HG02798 (cell line): ENCODE results near the gene LRRC45.

Source experiments
- ATAC-seq: cut with Tn5 transposase; IDR thresholded peaks from one replicate; pipeline ENCODE4 v1.9.1; 2021; ENCODE audit warnings: mild to moderate bottlenecking; ENCODE audit not compliant: unreplicated experiment, poor library complexity

The LRRC45 gene

DNA sequence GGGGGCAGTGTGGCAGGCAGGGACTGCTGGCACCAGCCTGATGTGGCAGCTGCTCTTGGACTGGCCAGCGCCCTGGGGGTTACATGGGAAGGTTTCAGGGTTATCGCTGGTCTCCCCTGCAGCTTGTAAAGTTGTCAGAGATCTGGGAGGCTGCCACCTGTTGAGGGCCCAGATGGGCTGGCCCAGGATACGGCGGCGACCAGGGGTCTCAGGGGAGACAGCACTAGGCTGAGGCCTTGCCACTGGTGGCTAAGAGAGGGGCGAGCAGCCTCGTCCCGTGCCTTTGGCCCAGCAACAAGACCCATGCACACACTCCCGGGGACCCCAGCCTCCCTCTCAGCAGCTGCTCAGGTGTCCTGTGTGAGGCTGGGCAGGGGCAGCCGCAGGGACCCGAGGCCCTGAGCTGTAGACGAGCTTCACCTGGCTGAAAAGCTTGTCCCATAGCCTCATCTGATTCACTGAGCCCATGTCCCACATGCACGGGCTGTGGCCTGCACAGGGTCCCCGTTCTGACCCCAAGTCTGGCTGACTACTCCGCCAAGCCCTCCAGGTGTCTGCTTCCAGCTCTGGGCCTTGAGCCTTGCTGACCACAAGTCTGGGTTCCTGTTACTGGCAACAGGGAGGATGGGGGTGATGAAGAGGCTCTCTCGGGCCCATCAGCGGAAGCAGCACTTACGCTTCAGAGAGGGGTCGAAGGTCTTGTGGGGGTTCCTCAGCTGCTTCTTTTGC lies 36.3 kb downstream of the LRRC45 start:
- ATAC-seq: no peak

DNA sequence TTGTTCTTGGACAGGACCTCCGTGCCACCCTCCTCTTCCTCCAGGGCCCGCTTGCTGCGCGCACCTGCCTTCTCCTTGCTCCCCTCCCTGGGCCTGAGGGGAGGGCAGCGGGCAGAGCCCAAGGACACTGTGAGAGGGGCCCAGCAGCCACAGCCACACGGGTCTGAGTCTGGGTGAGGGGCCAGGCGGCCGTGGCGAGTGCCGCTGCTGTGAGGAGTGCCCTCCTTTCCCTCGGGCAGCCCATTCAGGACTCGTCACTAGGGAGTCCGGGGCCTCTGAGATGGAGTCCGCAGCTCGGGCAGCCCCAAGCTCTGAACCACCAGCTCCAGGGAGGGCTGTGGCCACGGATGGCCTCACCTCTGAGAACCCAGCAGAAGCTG lies 36.9 kb downstream of the LRRC45 start:
- no peak for ATAC-seq

DNA sequence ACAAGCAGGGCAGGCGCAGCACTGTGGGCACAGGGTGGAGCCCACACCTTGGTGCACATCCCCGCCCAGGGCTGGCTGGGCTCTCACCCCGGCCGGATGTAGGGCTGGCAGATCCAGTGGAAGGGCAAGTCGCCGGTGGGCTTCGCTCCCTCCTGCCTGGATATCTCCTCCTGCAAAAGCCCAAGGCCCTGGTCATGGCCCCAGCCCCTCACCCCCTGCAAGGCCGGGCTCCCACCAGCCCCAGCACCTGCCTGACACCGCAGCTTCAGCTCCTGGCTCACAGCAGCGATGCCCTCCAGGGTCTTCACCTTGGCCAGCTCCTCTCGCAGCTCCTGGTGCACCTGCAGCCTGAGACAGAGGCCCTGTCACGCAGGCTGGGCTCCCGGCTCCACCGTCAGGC lies 37.5 kb downstream of the LRRC45 start:
- ATAC-seq: no peak

DNA sequence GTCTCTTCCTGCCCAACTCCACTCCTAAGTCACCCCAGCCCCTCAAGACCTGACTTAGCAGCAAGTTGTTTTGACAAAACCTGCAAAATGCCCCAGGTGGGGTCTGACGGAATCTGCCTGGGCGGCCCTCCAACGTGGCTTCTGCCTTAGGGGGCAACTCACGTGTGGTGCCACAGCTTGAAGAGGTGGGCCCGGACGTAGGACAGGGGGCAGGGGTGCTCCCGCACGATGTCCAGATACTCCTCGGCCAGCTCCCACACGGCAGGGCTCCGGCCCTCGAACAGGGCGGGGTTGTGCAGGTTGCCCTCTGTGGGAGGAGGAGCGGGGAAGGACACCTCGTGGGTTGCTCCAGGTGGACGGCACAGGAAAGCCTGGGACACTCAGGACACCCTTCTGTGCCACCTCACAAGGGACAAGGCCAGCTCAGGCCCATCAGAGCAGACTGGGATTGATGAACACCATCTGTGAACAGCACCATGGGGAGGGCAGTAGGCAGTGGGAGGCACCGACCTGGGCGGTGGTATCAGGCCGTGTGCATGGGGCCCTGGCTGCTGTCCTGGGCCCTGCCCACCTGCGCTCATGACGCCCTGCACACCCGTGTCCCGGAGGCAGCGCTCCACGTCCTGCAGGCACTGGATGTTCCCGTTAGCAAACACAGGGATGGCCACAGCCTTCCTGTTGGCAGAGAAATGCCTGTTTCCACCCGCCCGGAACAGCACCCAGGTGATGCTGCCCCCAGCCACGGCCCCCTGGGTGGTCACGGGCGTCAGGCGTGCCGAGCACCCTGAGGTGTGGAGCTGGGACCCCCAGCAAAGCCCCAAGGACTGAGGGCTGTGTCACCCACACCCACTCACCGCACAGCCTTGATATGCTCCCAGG lies 38.2 kb downstream of the LRRC45 start:
- no peak for ATAC-seq

DNA sequence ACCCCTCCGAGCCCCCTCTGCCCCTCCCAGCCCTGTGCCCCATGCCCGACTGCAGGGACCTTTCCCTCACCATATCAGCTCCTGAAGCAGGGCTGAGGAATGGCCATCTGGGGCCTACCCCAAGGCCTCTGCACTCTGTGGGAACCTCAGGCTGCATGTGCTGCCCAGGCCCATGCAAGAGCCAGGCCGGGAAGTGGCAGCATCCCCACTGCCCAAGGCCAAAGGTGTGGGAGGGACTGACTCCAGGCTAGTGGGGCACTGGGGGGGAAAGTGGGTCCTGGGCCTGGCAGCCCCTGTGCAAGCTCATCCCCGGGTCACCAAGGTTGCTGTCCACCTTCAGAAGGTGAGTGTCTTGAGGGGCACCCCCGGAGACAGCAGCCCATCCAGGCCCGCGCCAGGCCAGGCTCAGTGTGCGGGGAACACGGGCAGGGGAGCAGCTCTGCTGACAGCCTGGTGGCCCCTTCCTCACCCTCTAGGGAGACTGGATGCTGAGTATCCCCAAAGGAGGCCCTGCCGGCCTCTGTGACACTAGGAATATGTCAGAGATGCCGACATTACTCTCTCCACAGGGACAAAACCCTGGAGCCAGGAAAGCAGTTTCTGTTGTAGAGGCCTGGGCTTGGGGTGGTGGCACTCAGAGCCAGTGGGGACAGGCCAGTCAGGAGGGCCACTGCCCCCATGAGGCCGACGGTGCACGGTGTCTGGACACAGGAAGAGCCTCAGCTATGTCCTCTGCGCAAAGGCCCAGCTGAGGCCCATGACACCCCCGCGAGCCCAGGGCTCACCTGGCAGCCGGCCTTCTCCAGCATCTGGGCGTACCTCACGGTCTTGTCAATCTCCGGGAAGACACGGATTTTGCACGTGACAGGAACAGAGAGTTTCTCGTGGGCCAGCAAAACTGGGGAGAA lies 39.2 kb downstream of the LRRC45 start:
- ATAC-seq: no peak

DNA sequence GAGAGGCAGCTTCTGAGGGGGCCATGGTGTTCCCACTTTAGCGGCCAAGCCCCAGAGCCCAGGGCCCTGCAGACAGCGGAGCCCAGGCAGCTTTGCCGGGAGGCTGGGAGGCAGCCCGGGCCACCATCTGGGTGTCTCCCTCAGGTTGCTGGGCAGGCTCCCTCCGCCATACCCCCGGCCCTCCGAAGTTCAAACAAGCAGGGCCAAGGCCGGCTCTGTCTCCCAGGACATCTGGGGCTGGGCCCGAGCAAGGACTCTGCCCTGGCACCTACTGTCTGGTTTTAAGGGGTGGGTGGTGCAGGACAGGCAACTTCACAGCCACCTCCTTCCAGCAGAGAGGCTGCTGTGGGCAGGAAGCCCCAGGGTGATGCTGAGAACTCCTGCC lies 39.9 kb downstream of the LRRC45 start:
- ATAC-seq: no peak

DNA sequence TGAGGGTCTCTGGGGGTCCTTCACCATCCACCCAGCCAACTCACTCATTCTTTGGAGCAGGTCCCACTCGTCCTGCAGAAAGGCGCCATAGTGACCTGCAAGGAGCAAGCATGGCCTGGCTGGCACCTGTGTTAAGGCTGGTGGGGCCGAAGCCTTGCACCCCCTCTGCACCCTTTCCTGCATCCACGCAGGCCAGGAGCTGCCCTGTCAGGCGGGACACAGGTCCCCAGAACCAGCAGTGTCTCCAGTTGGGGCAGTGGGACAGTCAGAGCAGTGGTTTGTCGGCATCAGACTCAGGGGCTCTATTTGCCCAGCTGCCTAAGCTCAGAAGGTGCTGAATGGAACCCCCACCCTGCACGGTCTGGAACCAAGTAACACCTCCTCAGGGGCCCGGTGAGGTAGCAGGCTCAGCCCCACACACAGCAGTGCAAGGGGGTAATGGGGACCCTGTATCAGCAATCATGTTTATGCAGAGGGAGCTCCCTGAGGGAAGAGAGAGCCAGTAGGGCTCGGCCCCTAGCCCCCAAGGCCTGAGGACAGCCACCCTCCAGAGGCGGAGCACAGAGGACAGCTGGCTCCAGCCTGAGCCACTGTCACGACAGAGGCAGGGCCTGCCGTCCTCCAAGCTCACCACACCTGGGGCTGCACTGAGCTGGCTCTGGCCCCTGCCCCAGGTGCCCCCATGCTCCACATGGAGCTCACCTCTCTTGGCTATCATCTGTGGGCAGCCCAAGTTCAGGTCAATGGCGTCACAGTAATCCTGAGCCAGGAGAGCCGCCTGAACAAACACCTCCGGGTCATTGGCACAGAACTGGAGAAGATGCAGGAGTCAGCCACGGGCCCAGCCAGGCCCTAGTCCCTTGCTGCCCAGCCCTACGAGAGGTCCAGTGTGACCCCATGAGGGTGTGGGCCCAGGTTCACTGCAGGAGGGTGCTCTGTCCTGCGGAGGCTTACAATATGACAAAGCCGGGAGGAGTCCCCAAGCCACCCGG lies 40.6 kb downstream of the LRRC45 start:
- no peak for ATAC-seq

DNA sequence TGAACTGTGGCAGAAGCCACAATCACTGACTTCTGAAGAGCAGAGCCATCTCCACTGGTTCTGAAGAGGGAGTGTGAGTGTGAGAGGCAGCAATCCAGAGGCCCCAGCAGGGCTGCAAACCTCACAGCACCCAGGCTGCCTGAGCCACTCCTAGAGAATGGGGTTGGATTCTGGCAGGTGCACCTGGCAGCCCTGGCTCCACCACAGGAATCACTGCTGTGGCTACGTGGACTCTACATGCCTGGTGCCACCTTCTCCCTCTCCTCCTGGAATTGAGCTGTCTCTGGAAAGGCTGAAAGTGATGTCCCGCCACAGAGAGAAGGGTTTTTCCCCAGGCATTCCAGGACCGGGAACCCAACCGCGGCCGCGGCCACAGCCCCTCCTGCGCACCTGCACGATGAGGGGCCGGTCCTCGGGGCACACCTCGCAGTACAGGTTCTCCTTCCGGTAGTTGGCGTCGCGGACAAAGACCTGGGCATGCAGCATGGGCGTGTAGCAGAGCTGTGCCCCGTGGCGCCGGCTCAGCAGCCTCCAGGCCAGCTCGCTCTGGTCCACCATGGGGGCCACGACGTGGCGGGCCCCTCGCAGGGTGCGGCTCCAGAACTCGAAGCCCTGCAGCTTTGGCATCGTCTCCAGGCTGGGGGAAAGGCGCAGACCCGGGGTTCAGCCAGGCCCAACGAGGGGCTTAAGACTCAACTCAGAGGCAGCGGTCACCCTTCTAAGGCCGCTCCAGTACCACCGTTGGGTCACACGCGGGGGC lies 41.5 kb downstream of the LRRC45 start:
- ATAC-seq: no peak

DNA sequence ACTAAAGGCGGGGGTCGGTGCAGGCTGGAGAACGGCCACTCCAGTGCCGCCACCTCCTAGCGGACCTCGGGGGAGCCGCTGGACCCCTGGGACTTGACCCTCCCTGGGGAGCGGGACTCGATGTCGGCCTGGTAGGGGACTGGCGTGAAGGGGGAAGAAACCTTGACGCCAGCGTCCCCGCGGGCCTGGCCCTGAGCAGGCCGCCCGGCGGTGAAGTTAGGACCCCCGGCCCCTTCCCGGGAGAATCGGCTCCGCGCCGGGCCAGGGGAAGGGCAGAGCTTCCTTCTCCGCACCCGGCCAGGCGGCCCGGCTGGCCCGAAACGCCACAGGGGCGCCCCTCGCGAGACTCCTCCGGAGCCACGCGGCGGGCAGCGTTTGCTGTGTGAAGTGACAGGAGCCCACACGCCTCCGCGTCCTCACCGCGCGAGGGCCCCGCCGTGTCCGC lies 42.1 kb downstream of the LRRC45 start:
- ATAC-seq: peak; percentile 45

DNA sequence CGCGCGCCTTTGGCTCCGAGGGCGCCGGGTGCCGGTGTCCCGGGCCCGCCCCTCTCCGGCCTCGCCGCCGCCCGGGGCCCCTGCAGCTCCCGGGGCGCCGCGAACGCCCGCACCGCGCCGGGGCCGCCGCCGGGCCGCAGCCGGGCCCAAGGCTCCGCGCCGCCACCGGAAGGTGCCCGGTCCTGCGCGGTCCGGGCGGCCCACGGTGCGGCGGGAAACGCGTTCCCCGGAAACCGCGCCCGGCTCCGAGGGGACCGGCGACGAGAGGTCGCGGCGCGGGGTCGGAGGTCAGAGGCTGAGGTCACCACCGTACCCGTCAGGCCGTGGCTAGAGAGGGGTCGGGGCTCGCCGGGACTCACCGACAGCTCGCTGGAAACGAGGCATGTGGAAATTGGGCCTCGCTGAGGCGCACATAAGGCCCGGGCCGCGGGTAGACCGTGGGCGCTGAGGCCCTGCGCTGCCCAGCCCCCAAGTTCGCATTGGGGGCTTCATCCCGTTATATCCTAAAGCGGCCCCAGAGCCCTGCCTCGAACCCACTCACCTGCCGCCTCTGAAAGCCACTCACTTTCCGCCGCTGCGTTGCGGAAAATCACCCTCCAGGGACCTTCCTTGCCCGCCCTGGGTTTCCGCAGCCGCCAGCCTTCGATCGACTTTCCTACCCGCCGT lies 42.7 kb downstream of the LRRC45 start, which contains the start of gene DUS1L:
TSS of gene DUS1L (minus strand) at position 167 of the 666 bp plus-strand sequence. CDS start 745 bp downstream, outside the sequence.
- peak; percentile 81 for ATAC-seq

DNA sequence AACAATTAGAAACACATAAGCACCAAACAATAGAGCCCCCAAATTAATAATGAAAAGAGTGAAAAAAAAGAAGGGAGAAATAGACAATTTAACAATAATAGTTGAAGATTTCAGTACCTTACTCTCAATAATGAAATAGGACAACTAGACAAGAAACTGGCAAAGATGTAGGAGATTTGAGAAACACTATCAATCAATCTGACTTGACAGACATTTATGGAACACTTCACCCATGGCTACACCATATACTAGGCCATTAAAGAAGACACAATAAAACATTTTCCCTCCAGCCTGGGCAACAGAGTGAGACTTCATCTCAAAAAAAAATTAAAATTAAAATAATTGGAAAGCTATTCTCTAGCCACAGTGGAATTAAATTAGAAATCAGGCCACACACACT lies 47.5 kb downstream of the LRRC45 start:
- no peak for ATAC-seq

DNA sequence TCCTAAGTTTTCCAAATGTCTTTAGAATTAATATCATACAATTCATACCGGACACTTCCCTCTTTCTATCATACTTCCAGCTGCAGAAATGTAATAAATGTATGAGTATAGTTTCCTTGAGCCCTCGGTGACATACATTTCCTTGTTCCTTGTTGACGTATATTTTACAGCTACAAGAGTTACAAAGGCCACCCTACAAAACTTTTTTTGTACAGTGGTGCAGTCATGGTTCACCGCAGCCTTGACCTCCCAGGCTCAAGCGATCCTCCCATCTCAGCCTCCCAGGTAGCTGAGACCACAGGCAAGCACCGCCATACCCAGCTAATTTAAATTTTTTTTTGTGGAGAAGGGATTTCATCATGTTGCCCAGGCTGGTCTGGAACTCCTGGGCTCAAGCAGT lies 49.7 kb downstream of the LRRC45 start:
- no peak for ATAC-seq

DNA sequence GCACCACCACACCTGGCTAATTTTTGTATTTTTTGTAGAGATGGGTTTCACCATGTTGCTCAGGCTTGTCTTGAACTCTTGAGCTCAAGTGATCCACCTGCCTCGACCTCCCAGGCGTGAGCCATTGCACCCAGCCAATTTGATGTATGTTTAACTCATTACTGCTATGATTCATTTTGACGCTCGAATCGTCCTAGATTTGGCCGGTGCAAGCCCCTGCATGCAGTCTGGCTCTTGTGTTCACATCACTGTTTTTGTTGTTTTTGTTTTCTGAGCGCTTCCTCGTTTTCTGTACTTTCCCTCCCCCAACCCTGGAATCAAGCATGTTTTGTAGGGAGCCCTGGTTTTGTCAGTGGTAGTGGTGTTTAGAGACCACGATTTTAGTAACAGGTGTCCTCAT lies 50.3 kb downstream of the LRRC45 start:
- ATAC-seq: no peak

DNA sequence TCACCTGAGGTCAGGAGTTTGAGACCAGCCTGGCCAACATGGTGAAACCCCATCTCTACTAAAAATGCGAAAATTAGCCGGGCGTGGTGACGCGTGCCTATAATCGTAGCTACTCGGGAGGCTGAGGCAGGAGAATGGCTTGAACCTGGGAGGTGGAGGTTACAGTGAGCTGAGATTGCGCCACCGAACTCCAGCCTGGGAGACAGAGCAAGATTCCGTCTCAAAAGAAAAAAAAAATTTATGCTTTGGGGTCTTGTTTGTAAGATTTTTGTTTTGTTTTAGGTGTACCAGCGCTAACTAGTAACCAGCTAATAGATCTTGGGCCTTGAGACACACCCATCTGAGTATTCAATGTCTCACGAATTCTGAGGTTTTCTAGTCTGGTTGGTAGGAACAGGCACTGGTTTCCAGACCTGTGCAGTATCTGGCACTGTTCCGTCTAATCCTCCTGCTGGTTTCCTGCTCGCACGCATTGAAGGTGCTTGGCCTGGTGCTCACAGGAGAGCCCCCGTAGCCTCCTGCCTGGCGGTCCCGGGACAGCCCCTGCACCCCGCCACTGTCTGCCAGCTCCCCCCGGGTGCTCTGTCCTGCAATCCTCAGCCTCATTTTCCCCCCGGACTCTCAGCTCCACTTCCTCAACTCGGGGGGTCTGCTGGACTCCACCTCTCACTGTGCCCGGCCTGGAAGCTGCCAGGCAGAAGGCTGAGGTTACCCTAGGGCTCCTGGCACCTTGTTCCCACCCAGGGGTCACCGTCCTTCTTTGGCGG lies 53.1 kb downstream of the LRRC45 start:
- no peak for ATAC-seq

DNA sequence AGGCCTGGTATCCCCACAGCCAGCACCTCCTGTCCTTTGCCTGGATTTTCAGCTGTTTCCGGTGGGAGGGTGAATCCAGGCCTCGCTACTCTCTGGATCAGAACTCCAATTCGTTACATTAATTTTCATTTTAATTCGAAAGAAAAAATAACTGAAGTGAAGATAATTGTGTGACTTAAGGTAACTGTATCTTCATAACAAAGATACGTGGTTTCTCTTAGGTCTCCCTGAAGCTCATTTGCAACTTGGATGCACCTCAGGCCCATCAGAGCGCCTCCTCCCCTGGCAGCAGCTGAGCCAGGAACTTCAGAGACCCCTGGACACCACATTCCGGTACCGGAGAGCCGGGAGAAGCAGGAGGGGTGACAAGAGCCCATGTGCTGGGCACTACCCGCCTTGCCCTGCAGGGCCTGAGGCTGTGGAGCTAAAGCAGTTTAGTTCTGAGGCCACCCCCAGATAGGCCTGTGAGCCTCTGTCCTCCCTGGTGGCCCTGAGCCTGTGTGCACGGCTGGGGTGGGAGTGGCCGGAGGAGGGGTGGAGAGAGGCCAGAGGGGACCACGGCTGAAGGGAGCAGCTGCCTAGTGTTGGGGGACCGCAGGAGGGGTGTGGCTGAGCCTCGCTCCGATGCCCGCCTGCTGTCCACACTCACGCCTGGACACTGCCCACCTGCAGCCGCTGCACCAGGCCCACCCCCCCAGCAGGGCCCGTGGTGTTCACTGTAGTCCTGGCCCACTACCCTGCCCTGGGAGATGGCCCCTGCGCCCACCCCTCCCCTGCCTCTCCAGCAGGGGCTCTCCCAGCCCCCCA lies 53.9 kb downstream of the LRRC45 start:
- ATAC-seq: no peak

DNA sequence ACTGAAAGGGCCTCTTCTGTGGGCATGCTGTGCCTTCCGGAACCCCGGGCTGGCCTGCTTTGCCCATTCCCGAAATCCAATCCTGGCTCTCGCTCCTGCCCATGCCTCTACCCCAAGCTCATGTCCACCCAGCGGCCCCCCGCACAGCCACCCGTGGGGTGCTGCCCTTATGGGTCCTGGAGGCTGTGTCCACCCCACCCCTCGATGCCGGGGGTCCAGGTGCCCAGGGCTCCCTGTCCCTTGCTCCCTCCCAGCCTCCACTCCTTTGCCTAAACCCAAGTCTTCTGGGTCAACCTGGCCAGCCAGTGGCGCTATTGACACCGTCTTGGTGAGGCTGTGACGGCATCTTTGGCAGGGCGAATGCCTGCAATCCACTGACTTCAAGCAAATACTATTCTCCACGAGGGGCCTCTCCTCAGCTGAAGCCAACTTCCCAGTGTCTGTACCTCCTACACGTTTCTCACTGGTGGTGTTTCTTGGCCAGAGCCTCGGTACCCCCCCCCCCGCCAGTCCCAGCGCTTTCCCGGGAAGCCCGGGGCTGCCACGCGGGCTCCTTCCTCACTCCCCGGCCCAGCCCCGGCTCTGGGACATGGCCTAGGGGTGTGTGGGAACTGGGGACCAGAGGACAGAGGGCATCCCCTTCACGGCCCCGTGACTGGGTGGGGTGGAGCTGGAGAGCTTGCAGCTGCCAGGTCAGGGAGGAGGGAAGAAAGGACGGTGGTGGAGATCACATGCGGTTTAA lies 54.7 kb downstream of the LRRC45 start:
- no peak for ATAC-seq
